ENCODE results near the gene RBM20.

DNA sequence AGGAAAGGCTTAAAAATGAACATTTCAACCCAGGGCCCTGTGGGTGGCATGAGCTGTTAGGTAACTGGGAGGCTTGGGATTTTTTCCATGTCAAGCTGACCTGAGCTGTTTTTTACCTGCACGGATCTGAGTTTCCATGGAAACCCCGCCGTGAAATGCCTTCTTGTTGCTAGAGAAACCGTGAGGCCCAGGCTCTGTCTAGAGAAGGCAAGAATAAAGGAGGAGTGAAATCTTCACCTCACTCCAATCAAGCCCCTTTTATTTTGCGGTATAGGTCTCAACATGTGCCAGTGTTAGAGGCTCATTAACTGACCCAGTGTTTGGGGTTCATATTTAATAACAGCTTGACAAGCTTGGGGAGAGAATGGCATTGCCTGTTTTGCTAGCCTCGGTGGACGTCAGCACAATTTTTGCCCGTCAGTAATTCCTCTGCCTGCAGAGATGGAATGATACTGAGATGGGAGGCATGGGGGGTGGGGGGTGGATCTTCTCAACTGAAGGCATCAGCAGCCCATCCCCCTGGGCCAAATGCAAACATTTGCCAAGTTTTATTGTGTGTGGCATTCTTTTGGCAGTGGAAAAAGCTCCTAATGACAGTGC, 178.7 kb downstream of the RBM20 start:
- TF ChIP-seq, protein P1, sequence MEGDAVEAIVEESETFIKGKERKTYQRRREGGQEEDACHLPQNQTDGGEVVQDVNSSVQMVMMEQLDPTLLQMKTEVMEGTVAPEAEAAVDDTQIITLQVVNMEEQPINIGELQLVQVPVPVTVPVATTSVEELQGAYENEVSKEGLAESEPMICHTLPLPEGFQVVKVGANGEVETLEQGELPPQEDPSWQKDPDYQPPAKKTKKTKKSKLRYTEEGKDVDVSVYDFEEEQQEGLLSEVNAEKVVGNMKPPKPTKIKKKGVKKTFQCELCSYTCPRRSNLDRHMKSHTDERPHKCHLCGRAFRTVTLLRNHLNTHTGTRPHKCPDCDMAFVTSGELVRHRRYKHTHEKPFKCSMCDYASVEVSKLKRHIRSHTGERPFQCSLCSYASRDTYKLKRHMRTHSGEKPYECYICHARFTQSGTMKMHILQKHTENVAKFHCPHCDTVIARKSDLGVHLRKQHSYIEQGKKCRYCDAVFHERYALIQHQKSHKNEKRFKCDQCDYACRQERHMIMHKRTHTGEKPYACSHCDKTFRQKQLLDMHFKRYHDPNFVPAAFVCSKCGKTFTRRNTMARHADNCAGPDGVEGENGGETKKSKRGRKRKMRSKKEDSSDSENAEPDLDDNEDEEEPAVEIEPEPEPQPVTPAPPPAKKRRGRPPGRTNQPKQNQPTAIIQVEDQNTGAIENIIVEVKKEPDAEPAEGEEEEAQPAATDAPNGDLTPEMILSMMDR (conservative IDR thresholded peaks at IDR 0.05; ENCODE audit: low read depth, low read length): no peak
- no peak for TF ChIP-seq RAD21 (IDR thresholded peaks at IDR 0.05; ENCODE audit: low read length)
- no peak for TF ChIP-seq BHLHE40 (IDR thresholded peaks at IDR 0.05; ENCODE audit: low read depth, low read length)
- no peak for TF ChIP-seq POLR2A (IDR thresholded peaks at IDR 0.05; ENCODE audit: low read depth, low read length)
- TF ChIP-seq SMC3 (IDR thresholded peaks at IDR 0.05; ENCODE audit: low read depth, low read length): no peak
- TF ChIP-seq RCOR1 (IDR thresholded peaks at IDR 0.05; ENCODE audit: insufficient replicate concordance, low read length): no peak
